OCI-LY7 (cell line): ENCODE data around the gene STARD7.

ENCODE experiments used
- EZH2phosphoT487 ChIP-seq: fragments of 200-600 bp; sonication (generic); IDR thresholded peaks from 2 replicates; pipeline ENCODE4 v1.6.1; 2018; ENCODE audit warnings: low read depth, borderline replicate concordance, mild to moderate bottlenecking, mixed run types, antibody characterized with exemption, low read length, moderate library complexity, mixed read lengths
- TF ChIP-seq, protein P1 (sequence below): fragments of 200-600 bp; sonication (generic); conservative IDR thresholded peaks from 2 replicates; pipeline ENCODE4 v1.5.1; 2014; ENCODE audit warnings: mild to moderate bottlenecking, antibody characterized with exemption, low read length, moderate library complexity, mixed read lengths

DNA sequence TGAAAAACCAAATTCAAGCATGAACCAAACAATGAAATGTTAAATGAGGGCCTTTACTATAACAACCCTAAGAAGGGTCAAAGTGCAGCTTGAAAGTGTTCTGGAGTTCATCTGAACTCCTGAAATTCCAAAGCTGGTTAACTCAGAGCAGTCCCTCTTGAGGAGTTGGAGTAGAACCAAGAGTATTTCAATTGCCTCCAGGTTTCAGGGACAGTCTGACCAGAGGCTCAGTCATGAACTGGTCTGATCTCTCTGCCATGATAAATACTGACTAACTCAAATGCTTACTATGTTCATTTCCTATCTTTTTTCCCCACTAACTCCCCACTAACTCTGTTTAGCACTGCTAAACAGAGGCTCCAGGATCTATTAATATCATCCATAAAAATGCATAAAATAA, 2.7 kb downstream of the STARD7 start:
- TF ChIP-seq, protein P1, sequence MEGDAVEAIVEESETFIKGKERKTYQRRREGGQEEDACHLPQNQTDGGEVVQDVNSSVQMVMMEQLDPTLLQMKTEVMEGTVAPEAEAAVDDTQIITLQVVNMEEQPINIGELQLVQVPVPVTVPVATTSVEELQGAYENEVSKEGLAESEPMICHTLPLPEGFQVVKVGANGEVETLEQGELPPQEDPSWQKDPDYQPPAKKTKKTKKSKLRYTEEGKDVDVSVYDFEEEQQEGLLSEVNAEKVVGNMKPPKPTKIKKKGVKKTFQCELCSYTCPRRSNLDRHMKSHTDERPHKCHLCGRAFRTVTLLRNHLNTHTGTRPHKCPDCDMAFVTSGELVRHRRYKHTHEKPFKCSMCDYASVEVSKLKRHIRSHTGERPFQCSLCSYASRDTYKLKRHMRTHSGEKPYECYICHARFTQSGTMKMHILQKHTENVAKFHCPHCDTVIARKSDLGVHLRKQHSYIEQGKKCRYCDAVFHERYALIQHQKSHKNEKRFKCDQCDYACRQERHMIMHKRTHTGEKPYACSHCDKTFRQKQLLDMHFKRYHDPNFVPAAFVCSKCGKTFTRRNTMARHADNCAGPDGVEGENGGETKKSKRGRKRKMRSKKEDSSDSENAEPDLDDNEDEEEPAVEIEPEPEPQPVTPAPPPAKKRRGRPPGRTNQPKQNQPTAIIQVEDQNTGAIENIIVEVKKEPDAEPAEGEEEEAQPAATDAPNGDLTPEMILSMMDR: no peak
- no peak for TF ChIP-seq EZH2phosphoT487
